Nephron (organoid): ENCODE measurements around the gene ARPIN.
"Not testable (repeated sequence)": the region's sequence is repeated elsewhere in the genome, so short reads cannot be mapped to it uniquely, and the experiment has no call there.

Experiments
- H3K27ac Mint-ChIP-seq, 3 experiments: 2 replicates each; pipeline ENCODE4 v1.8.0; 2020; ENCODE audit warnings: mixed read lengths in 3 of 3, mild to moderate bottlenecking in 2 of 3, moderate library complexity in 1 of 3
- H3K27me3 Mint-ChIP-seq: 2 replicates; pipeline ENCODE4 v1.8.0; 2021; ENCODE audit warnings: low read depth, mild to moderate bottlenecking, moderate library complexity, mixed read lengths
- H3K36me3 Mint-ChIP-seq: 2 replicates; pipeline ENCODE4 v1.8.0; 2020; ENCODE audit warnings: low read depth, mixed read lengths
- H3K4me1 Mint-ChIP-seq: 2 replicates; pipeline ENCODE4 v1.8.0; 2020; ENCODE audit warnings: mixed read lengths
- H3K4me3 Mint-ChIP-seq, 3 experiments: 2 replicates each; pipeline ENCODE4 v1.8.0; 2020; ENCODE audit warnings: mild to moderate bottlenecking in 3 of 3, mixed read lengths in 3 of 3, moderate library complexity in 2 of 3
- H3K9me3 Mint-ChIP-seq: 2 replicates; pipeline ENCODE4 v1.8.0; 2020; ENCODE audit warnings: mixed read lengths
- CTCF ChIP-seq, 3 experiments: fragments of 200-600 bp; sonication (generic); IDR thresholded peaks; one replicate each; pipeline ENCODE4 v1.5.0; 2021; ENCODE audit warnings: antibody characterized with exemption in 3 of 3; ENCODE audit not compliant: unreplicated experiment in 3 of 3

Gene ARPIN

DNA sequence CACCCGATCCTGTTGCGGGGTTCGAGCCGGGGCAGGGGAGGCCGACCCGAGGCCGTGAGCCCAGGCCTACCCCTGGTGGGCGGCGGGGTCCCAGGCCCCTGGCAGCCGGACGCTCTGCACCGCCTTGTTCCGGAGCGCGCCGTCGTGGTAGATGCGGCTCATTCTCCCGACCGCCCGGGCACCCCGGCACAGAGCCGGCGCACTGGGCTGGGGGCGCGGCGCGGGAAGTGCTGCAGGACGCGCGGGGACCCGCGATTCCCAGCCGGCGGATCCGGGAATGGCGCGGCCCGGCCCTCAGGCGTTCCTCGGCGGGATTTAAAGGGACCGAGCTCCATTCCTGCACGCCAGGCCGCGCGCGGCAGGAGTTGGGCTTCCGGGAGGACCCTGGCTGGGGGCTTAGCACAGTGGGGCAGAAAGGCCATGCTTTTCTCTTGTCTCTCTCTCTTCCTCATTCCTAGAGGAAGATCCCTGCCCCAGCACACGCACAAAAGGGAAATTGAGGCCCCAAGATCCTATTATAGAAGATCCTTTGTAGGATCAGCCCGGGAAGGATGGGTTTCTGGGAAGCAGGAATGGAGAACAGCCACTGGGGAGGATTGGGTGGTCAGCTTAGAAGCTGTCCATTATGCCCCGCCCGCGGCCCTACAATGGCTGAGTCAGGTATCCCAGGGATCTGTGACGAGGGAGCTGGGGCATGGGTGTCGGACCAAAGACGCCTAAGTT, at the start of gene ARPIN:
TSS of gene ARPIN (minus strand) at position 279 of the 723 bp plus-strand sequence. CDS start at position 162, 117 bp downstream.
- H3K4me1 Mint-ChIP-seq = peaks cover 28% of the 10 kb centered on the region
- peak within 1 kb of the TSS; percentile 84 to 90 (median 88) for H3K4me3 Mint-ChIP-seq
- peak within 1 kb of the TSS; percentile 86 to 94 (median 92) for H3K27ac Mint-ChIP-seq
- no peaks in the 10 kb centered on the region for H3K9me3 Mint-ChIP-seq
- H3K27me3 Mint-ChIP-seq = no peaks in the 10 kb centered on the region
- no peak for TF ChIP-seq CTCF (IDR thresholded peaks at IDR 0.05; ENCODE audit: unreplicated experiment in 3 of 3)
- H3K36me3 Mint-ChIP-seq = peaks cover 5% of the 10 kb centered on the region

DNA sequence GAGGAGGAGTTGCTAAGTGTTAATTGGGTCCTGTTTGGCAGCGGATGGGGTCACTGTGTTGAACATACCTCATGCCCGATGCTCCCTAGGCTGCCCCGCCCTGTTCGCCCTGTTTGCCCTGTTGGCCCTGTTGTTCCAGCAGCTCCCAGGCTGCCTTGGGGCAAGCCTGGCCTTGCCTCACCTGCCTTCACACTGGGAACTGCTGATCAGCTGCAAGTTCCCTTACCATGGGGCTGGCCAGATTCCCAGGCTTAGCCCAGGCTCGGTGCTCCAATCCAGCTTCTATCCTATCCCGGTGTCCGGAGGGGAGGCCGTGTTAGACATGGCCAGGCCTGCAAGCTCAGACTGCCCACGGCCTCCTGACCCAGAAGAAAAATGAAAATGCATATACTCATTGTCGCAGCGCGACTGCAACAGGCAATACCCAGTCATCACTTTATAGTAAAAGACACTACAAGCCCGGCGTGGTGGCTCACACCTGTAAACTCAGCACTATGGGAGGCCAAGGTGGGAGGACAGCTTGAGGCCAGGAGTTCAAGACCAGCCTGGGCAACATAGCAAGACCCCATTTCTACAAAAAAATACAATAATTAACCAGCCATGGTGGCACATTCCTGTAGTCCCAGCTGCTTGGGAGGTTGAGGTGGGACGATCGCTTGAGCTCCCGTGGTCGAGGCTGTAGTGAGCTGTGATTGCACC, 45.5 kb upstream of the ARPIN start:
- H3K4me1 Mint-ChIP-seq = no peaks in the 10 kb centered on the region
- no peak for TF ChIP-seq CTCF (IDR thresholded peaks at IDR 0.05; ENCODE audit: unreplicated experiment in 3 of 3)
- no peak overlapping the region for H3K4me3 Mint-ChIP-seq
- H3K27ac Mint-ChIP-seq = no peak overlapping the region
- no peaks in the 10 kb centered on the region for H3K27me3 Mint-ChIP-seq
- peaks cover 2% of the 10 kb centered on the region for H3K9me3 Mint-ChIP-seq
- H3K36me3 Mint-ChIP-seq = no peaks in the 10 kb centered on the region

DNA sequence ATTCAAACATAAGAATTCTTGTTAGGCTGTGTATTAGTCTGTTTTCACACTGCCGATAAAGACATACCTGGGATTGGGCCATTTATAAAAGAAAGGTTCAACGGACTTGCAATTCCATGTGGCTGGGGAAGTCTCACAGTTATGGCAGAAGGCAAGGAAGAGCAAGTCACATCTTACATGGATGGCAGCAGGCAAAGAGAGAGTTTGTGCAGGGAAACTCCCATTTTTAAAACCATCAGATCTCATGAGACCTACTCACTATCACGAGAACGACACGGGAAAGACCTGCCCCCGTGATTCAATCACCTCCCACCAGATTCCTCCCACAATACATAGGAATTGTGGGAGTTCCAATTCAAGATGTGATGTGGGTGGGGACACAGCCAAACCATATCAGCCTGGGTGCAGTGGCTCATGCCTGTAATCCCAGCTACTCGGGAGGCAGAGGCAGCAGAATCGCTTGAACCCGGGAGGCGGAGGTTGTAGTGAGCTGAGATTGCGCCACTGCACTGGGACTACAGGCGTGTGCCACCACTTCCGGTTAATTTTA, 42.8 kb upstream of the ARPIN start:
- H3K4me3 Mint-ChIP-seq, H3K27me3 Mint-ChIP-seq, H3K9me3 Mint-ChIP-seq, H3K36me3 Mint-ChIP-seq, H3K27ac Mint-ChIP-seq, H3K4me1 Mint-ChIP-seq: not testable (repeated sequence)

DNA sequence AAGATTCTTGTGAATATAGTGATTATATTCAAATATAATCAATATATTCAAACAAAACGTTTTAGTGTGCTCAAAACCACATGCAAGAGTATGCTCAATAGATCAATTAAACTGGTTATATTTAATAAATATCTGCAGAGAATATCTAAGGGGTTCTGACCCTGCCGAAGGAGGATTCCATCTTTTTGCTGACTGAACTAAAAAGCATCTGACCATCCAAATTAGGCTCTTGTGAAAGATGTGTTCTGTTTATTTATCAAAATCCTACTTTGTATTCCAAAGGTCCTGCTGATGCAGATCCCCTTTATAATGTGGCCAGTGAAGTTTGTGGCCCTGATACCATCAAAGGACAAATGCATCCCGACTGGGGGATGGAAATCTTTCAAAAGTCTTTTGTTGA, 41.8 kb upstream of the ARPIN start:
- H3K4me1 Mint-ChIP-seq = no peaks in the 10 kb centered on the region
- no peak for TF ChIP-seq CTCF (IDR thresholded peaks at IDR 0.05; ENCODE audit: unreplicated experiment in 3 of 3)
- no peak overlapping the region for H3K4me3 Mint-ChIP-seq
- H3K27me3 Mint-ChIP-seq = no peaks in the 10 kb centered on the region
- H3K36me3 Mint-ChIP-seq = no peaks in the 10 kb centered on the region
- no peak overlapping the region for H3K27ac Mint-ChIP-seq
- H3K9me3 Mint-ChIP-seq = peaks cover 2% of the 10 kb centered on the region

GRCh38 chr15:89948796-89949195, 36.0 kb upstream of the ARPIN start:
- Mint-ChIP-seq H3K36me3 (no peaks in the 10 kb centered on the region), H3K4me1 (no peaks in the 10 kb centered on the region), H3K27ac (no peak overlapping the region), H3K4me3 (no peak overlapping the region), H3K27me3 (no peaks in the 10 kb centered on the region), H3K9me3 (peaks cover 5% of the 10 kb centered on the region)
- no peak for TF ChIP-seq CTCF (IDR thresholded peaks at IDR 0.05; ENCODE audit: unreplicated experiment in 3 of 3)

- Mint-ChIP-seq H3K4me1 (no peaks in the 10 kb centered on the region), H3K27ac (no peak overlapping the region), H3K27me3 (no peaks in the 10 kb centered on the region), H3K4me3 (no peak overlapping the region), H3K36me3 (no peaks in the 10 kb centered on the region), H3K9me3 (peaks cover 5% of the 10 kb centered on the region)
- no peak for TF ChIP-seq CTCF (IDR thresholded peaks at IDR 0.05; ENCODE audit: unreplicated experiment in 3 of 3)
These were observed 34.6 kb upstream of the ARPIN start for GRCh38 chr15:89947385-89947784.
